Neural cell (in vitro differentiated cells): ENCODE measurements around the gene RECK.

Experiments used
- EZH2 ChIP-seq: fragments of 200-600, 300-800 bp; shearing (Covaris generic), sonication (generic); IDR thresholded peaks from 2 replicates; pipeline ENCODE4 v1.6.1; 2014; ENCODE audit warnings: antibody characterized with exemption, low read length, borderline replicate concordance, mild to moderate bottlenecking; ENCODE audit not compliant: insufficient read depth, poor library complexity, severe bottlenecking
- TF ChIP-seq, protein P1 (sequence below): fragments of 450-650 bp; IDR thresholded peaks from 2 replicates; pipeline ENCODE4 v1.5.1; 2014; ENCODE audit warnings: antibody characterized with exemption, mild to moderate bottlenecking, moderate library complexity; ENCODE audit not compliant: poor library complexity, severe bottlenecking

DNA sequence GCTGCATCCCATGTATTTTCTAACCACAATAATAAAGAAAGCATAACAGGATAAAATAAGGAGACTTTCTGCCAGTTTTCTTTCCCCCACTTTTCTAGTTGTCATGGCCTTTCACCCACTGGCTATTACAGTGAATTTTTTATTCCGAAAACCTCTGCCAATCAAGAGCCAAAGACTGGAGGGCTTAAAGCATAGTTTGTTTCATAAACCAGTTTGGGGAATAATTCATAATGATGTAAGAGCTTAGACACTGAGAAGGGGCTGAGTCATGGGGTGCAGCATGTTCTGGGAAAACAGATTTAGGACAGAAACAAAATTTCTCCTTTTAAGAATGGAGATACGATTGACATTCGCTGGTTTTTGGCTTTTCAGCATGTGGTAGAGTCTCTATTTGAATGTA lies 95.4 kb downstream of the RECK start:
- TF ChIP-seq, protein P1, sequence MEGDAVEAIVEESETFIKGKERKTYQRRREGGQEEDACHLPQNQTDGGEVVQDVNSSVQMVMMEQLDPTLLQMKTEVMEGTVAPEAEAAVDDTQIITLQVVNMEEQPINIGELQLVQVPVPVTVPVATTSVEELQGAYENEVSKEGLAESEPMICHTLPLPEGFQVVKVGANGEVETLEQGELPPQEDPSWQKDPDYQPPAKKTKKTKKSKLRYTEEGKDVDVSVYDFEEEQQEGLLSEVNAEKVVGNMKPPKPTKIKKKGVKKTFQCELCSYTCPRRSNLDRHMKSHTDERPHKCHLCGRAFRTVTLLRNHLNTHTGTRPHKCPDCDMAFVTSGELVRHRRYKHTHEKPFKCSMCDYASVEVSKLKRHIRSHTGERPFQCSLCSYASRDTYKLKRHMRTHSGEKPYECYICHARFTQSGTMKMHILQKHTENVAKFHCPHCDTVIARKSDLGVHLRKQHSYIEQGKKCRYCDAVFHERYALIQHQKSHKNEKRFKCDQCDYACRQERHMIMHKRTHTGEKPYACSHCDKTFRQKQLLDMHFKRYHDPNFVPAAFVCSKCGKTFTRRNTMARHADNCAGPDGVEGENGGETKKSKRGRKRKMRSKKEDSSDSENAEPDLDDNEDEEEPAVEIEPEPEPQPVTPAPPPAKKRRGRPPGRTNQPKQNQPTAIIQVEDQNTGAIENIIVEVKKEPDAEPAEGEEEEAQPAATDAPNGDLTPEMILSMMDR, result no peak
- no peak for TF ChIP-seq EZH2
